ENCODE data around the gene CACNA1F. TPM values are rescaled to one million over a fixed set of nuclear protein-coding genes. Genes with fewer than 3 reads are reported as not detected.
A peak's percentile ranks its signal among the peaks of the same experiment; 100 is the strongest.

CACNA1F gene
- total and polyA plus RNA-seq, 4 donors: 0.03 to 0.42 (median 0.22) TPM

DNA sequence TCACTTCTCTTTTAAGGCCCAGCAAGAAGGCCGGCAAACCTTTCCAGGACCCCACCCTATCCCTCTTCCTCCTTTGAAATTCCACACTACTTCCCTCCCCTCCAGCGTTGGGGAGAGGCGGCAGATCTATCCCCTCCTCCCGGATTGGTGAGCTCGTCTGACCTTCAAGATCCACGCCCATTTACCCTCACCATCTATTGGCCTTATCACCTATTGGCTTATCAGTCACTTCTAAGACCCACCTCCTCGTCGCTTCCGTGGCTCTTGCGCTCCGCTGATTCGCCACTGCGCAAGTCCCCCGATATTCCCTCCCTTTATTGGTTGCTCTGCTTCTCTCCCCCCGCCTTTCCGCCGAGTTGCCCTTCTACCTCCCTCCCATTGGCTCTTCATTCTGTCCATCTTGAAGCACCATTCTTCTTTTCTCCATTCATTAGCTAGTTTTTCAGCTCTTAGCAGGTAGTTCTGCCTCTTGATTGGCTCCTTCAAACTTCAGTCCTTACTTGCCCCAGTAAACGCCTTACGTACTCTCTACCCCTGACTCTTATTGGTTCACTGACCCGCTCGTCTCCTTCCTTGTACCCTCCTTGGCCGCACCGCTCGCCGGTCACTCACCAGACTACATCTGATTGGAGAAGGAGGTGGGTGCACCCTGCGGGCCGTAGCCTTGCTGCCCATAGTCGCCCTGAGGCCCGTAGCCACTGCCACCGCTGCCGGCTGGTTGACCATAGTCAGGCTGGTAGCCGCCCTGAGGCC, 42.1 kb downstream of the CACNA1F start:
- DNase-seq: peak; percentile 93

GRCh38 chrX:49189606-49190005, 43.5 kb downstream of the CACNA1F start:
- H3K9me3 ChIP-seq (ENCODE audit: control insufficient read depth, low read length): no peaks in the 10 kb centered on the region
- H3K4me1 ChIP-seq (ENCODE audit: control insufficient read depth in 1 of 2, insufficient read depth in 2 of 2, low read length in 2 of 2): no peaks in the 10 kb centered on the region
- no peak overlapping the region for H3K27ac ChIP-seq (ENCODE audit: low read depth in 1 of 2, low read length in 2 of 2)
- no peaks in the 10 kb centered on the region for H3K27me3 ChIP-seq (ENCODE audit: control insufficient read depth in 1 of 2, insufficient read depth in 2 of 2, low read length in 1 of 2)
- H3K4me3 ChIP-seq (ENCODE audit: low read length in 2 of 2): no peak overlapping the region
- WGBS, 2 donors: 75 to 82% methylated on average over 6 of the region's 6 CpGs
- intact Hi-C loops (cut with DNase I): loop anchor here in 1 of 2 donors (5.0 kb wide), 1 partner anchor 83 kb away; no protein-coding TSS in a partner anchor
- no peaks in the 10 kb centered on the region for H3K36me3 ChIP-seq (ENCODE audit: control insufficient read depth in 1 of 2, insufficient read depth in 2 of 2, low read length in 1 of 2)
- ATAC-seq (ENCODE audit: low FRiP score) (no peak), DNase-seq (no peak)

More for the DNA sequence above, 42.1 kb downstream of the CACNA1F start:
- Histone ChIP-seq H3K4me3 (ENCODE audit: low read length in 2 of 2) (peak overlapping the region; percentile 37 to 72), H3K9me3 (ENCODE audit: control insufficient read depth, low read length) (no peaks in the 10 kb centered on the region), H3K27ac (ENCODE audit: low read depth in 1 of 2, low read length in 2 of 2) (peak overlapping the region in 1 of 2 donors; percentile 80), H3K4me1 (ENCODE audit: control insufficient read depth in 1 of 2, insufficient read depth in 2 of 2, low read length in 2 of 2) (no peaks in the 10 kb centered on the region), H3K36me3 (ENCODE audit: control insufficient read depth in 1 of 2, insufficient read depth in 2 of 2, low read length in 1 of 2) (no peaks in the 10 kb centered on the region), H3K27me3 (ENCODE audit: control insufficient read depth in 1 of 2, insufficient read depth in 2 of 2, low read length in 1 of 2) (no peaks in the 10 kb centered on the region)
- intact Hi-C loops (cut with DNase I): loop anchor here in 1 of 2 donors (5.0 kb wide), 1 partner anchor 81 kb away; no protein-coding TSS in a partner anchor
- WGBS, 2 donors: 0 to 35% methylated on average over 32 of the region's 32 CpGs
- peak; percentile 92 for ATAC-seq (ENCODE audit: low FRiP score)

- H3K4me1 ChIP-seq (ENCODE audit: control insufficient read depth in 1 of 2, insufficient read depth in 2 of 2, low read length in 2 of 2): no peaks in the 10 kb centered on the region
- 57 to 59% methylated on average over 8 of the region's 8 CpGs for WGBS, 2 donors
- intact Hi-C loops (cut with DNase I): no loop called here
Observed at GRCh38 chrX:49188468-49189076, 44.6 kb downstream of the CACNA1F start.

GRCh38 chrX:49187526-49187925, 45.6 kb downstream of the CACNA1F start:
- Histone ChIP-seq H3K27ac (ENCODE audit: low read depth in 1 of 2, low read length in 2 of 2) (no peak overlapping the region), H3K9me3 (ENCODE audit: control insufficient read depth, low read length) (no peaks in the 10 kb centered on the region), H3K4me3 (ENCODE audit: low read length in 2 of 2) (no peak overlapping the region), H3K4me1 (ENCODE audit: control insufficient read depth in 1 of 2, insufficient read depth in 2 of 2, low read length in 2 of 2) (no peaks in the 10 kb centered on the region), H3K27me3 (ENCODE audit: control insufficient read depth in 1 of 2, insufficient read depth in 2 of 2, low read length in 1 of 2) (no peaks in the 10 kb centered on the region), H3K36me3 (ENCODE audit: control insufficient read depth in 1 of 2, insufficient read depth in 2 of 2, low read length in 1 of 2) (no peaks in the 10 kb centered on the region)
- DNase-seq (no peak), ATAC-seq (ENCODE audit: low FRiP score) (no peak)
- intact Hi-C loops (cut with DNase I): no loop called here
- WGBS, 2 donors: 59 to 69% methylated on average over 10 of the region's 10 CpGs

More at GRCh38 chrX:49188468-49189076, 44.6 kb downstream of the CACNA1F start:
- Histone ChIP-seq H3K27ac (ENCODE audit: low read depth in 1 of 2, low read length in 2 of 2) (peak overlapping the region in 1 of 2 donors; percentile 17), H3K27me3 (ENCODE audit: control insufficient read depth in 1 of 2, insufficient read depth in 2 of 2, low read length in 1 of 2) (no peaks in the 10 kb centered on the region), H3K9me3 (ENCODE audit: control insufficient read depth, low read length) (no peaks in the 10 kb centered on the region), H3K36me3 (ENCODE audit: control insufficient read depth in 1 of 2, insufficient read depth in 2 of 2, low read length in 1 of 2) (no peaks in the 10 kb centered on the region), H3K4me3 (ENCODE audit: low read length in 2 of 2) (no peak overlapping the region)
- no peak for DNase-seq
- ATAC-seq (ENCODE audit: low FRiP score): no peak

- Histone ChIP-seq H3K4me3 (ENCODE audit: low read length in 2 of 2) (no peak overlapping the region), H3K9me3 (ENCODE audit: control insufficient read depth, low read length) (no peaks in the 10 kb centered on the region), H3K4me1 (ENCODE audit: control insufficient read depth in 1 of 2, insufficient read depth in 2 of 2, low read length in 2 of 2) (no peaks in the 10 kb centered on the region), H3K27ac (ENCODE audit: low read depth in 1 of 2, low read length in 2 of 2) (no peak overlapping the region), H3K27me3 (ENCODE audit: control insufficient read depth in 1 of 2, insufficient read depth in 2 of 2, low read length in 1 of 2) (no peaks in the 10 kb centered on the region), H3K36me3 (ENCODE audit: control insufficient read depth in 1 of 2, insufficient read depth in 2 of 2, low read length in 1 of 2) (no peaks in the 10 kb centered on the region)
- 46 to 53% methylated on average over 11 to 15 of the region's 15 CpGs for WGBS, 2 donors
- DNase-seq (no peak), ATAC-seq (ENCODE audit: low FRiP score) (no peak)
- intact Hi-C loops (cut with DNase I): no loop called here
Observed at GRCh38 chrX:49187028-49187394, 46.1 kb downstream of the CACNA1F start.

GRCh38 chrX:49186125-49187027, 46.8 kb downstream of the CACNA1F start, which contains the start of gene PRICKLE3:
Gene PRICKLE3, minus strand, starts transcription at chrX:49186373. Its CDS starts 76 bp downstream, at chrX:49186297.
- ATAC-seq (ENCODE audit: low FRiP score) (peak; percentile 70), DNase-seq (peak; percentile 90 to 93)
- 7 to 43% methylated on average over 62 of the region's 62 CpGs for WGBS, 2 donors
- intact Hi-C loops (cut with DNase I): no loop called here
- H3K4me1 ChIP-seq (ENCODE audit: control insufficient read depth in 1 of 2, insufficient read depth in 2 of 2, low read length in 2 of 2): no peaks in the 10 kb centered on the region
- no peaks in the 10 kb centered on the region for H3K9me3 ChIP-seq (ENCODE audit: control insufficient read depth, low read length)
- H3K27ac ChIP-seq (ENCODE audit: low read depth in 1 of 2, low read length in 2 of 2): peak within 1 kb of the TSS in 1 of 2 donors; percentile 79
- H3K4me3 ChIP-seq (ENCODE audit: low read length in 2 of 2): peak within 1 kb of the TSS; percentile 27 to 85
- no peaks in the 10 kb centered on the region for H3K36me3 ChIP-seq (ENCODE audit: control insufficient read depth in 1 of 2, insufficient read depth in 2 of 2, low read length in 1 of 2)
- H3K27me3 ChIP-seq (ENCODE audit: control insufficient read depth in 1 of 2, insufficient read depth in 2 of 2, low read length in 1 of 2): no peaks in the 10 kb centered on the region

- peak; percentile 92 to 96 for DNase-seq
- Histone ChIP-seq H3K27me3 (ENCODE audit: control insufficient read depth in 1 of 2, insufficient read depth in 2 of 2, low read length in 1 of 2) (no peaks in the 10 kb centered on the region), H3K4me3 (ENCODE audit: low read length in 2 of 2) (no peak overlapping the region), H3K4me1 (ENCODE audit: control insufficient read depth in 1 of 2, insufficient read depth in 2 of 2, low read length in 2 of 2) (no peaks in the 10 kb centered on the region), H3K36me3 (ENCODE audit: control insufficient read depth in 1 of 2, insufficient read depth in 2 of 2, low read length in 1 of 2) (no peaks in the 10 kb centered on the region), H3K9me3 (ENCODE audit: control insufficient read depth, low read length) (no peaks in the 10 kb centered on the region), H3K27ac (ENCODE audit: low read depth in 1 of 2, low read length in 2 of 2) (peak overlapping the region in 1 of 2 donors; percentile 43)
- 7 to 40% methylated on average over 42 to 46 of the region's 46 CpGs for WGBS, 2 donors
- intact Hi-C loops (cut with DNase I): no loop called here
- peak; percentile 82 for ATAC-seq (ENCODE audit: low FRiP score)
Observed at GRCh38 chrX:49184294-49185281, 48.6 kb downstream of the CACNA1F start.

All from aorta (tissue), 5 donors.